HUES48 (cell line): ENCODE measurements around the gene LRBA.

Source experiments
- H3K27ac ChIP-seq: one replicate; pipeline ENCODE4 v1.7.0; 2013; ENCODE audit warnings: low read depth, low read length, inconsistent platforms
- H3K27me3 ChIP-seq: 2 replicates; pipeline ENCODE4 v1.6.1; 2013; ENCODE audit warnings: mild to moderate bottlenecking, low read length; ENCODE audit not compliant: control insufficient read depth, insufficient read depth
- H3K36me3 ChIP-seq: 2 replicates; pipeline ENCODE4 v1.6.1; 2013; ENCODE audit warnings: low read length; ENCODE audit not compliant: control insufficient read depth, insufficient read depth
- H3K4me1 ChIP-seq: 2 replicates; pipeline ENCODE4 v1.6.1; 2013; ENCODE audit warnings: mild to moderate bottlenecking, low read length; ENCODE audit not compliant: control insufficient read depth, insufficient read depth
- H3K4me3 ChIP-seq: 2 replicates; pipeline ENCODE4 v1.5.1; 2013; ENCODE audit warnings: mild to moderate bottlenecking, low read depth, low read length
- H3K9ac ChIP-seq: 2 replicates; pipeline ENCODE4 v1.6.1; 2013; ENCODE audit warnings: mild to moderate bottlenecking, low read depth, low read length, moderate library complexity
- H3K9me3 ChIP-seq: 2 replicates; pipeline ENCODE4 v1.6.1; 2013; ENCODE audit warnings: low read length; ENCODE audit not compliant: control insufficient read depth, insufficient read depth

The LRBA gene

DNA sequence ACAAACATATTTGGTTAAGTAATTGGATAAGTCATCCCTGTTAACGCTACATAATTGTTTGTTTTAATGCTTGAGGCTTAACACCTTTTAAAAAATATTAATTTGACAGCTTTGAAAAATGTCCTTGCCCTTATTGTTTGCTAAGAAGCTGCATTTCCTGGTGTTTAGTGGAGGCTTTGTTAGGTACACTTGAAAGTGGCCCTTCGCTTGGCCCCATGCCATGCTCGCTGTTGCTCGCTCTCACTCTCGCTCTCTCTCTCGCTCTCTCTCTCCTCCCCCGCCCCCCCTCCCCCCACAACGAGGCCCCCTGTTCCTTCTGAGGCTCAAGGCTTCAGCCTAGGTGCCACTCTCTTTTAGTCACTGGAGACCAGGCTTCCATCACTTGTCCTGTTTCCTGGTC, 797.3 kb downstream of the LRBA start:
- no peaks in the 10 kb centered on the region for H3K9me3 ChIP-seq
- 0 out of 2 replicates have a peak, but pooled peaks cover 6% of the 10 kb centered on the region for H3K4me1 ChIP-seq

DNA sequence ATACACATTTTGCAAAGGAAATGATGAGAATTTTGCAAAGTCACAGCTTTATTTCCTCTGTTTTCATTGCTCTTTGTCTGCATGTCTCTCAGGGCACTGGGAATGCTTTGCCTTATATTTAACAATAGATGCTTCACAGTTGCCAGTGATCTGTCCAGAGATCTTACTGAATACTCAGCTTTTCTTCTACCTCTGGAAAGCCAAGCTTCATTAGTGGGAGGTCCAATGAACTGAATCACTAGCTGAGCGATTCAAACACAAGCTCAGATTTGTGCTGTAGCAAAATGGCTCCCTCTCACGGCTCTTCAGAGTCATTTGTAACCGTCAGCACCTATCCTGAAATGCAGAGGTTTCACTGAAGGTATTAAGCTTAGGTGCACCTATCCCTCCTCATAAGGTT, 797.9 kb downstream of the LRBA start:
- H3K36me3 ChIP-seq, result no peaks in the 10 kb centered on the region
- H3K4me1 ChIP-seq, result 0 out of 2 replicates have a peak, but pooled peaks cover 6% of the 10 kb centered on the region
- no peaks in the 10 kb centered on the region for H3K9me3 ChIP-seq
- no peaks in the 10 kb centered on the region for H3K27me3 ChIP-seq
- H3K9ac ChIP-seq, result no peak overlapping the region
- H3K27ac ChIP-seq, result no peak overlapping the region
- H3K4me3 ChIP-seq, result no peak overlapping the region

More for the DNA sequence above, 797.3 kb downstream of the LRBA start:
- Histone ChIP-seq H3K27ac (no peak overlapping the region), H3K4me3 (no peak overlapping the region), H3K27me3 (no peaks in the 10 kb centered on the region), H3K36me3 (no peaks in the 10 kb centered on the region), H3K9ac (no peak overlapping the region)

DNA sequence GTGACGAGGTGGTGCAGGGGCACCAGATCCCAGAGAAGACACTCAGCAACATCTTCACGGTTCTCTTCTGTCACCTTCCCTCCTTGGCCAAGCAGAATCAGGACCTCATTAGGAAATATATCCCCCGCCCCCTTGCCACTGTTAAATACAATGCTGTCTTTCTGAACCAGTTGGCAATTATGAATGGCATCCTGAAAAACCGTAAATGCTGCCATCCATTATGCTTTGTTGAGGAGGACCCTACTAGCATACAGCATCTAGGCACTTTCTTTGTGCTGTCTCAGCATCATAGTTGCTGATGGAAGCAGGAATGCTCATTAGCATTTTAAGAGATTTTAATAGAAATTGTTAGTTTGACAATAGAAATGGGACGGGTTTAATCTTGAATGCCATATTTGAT, 798.4 kb downstream of the LRBA start:
- Histone ChIP-seq H3K4me3 (no peak overlapping the region), H3K4me1 (0 out of 2 replicates have a peak, but pooled peaks cover 6% of the 10 kb centered on the region), H3K9me3 (no peaks in the 10 kb centered on the region), H3K27ac (no peak overlapping the region), H3K36me3 (no peaks in the 10 kb centered on the region), H3K27me3 (no peaks in the 10 kb centered on the region), H3K9ac (no peak overlapping the region)

DNA sequence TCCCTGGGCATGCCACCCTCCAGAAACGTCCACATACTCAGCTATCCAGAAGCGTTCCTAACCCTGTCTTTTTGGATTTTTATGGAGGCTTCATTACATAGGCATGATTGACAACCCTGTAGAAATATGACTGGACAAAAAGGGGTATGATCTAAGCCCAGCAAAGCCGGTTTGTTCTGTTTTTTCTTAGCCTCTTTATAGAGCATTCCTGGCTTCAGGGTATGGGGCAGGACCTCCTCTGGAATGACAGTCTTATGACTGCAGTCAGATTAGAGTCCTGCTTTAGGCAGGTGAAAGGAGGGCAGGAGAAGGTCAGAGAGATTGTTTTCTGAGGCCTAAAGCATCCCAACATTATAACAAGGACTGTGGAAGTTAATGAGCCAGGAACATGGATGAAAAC, 799.5 kb downstream of the LRBA start:
- Histone ChIP-seq H3K4me1 (0 out of 2 replicates have a peak, but pooled peaks cover 6% of the 10 kb centered on the region), H3K4me3 (no peak overlapping the region), H3K9me3 (no peaks in the 10 kb centered on the region), H3K9ac (no peak overlapping the region), H3K36me3 (no peaks in the 10 kb centered on the region), H3K27ac (no peak overlapping the region), H3K27me3 (no peaks in the 10 kb centered on the region)
